Chondrocyte (in vitro differentiated cells): Measurements from ENCODE around the gene NCOA1. TPM values are rescaled to one million over a fixed set of nuclear protein-coding genes. Genes with fewer than 3 reads are reported as not detected.

ENCODE experiments used
- DNase-seq: peaks from one replicate; pipeline ENCODE4 v3.0.0; 2021; ENCODE audit warnings: mixed read lengths, low spot score
- H3K27ac Mint-ChIP-seq: one replicate; pipeline ENCODE4 v1.8.0; 2021; ENCODE audit warnings: mild to moderate bottlenecking, moderate library complexity, mixed read lengths; ENCODE audit not compliant: unreplicated experiment
- H3K27me3 Mint-ChIP-seq: 2 replicates; pipeline ENCODE4 v1.8.0; 2021; ENCODE audit warnings: low read depth, mixed read lengths
- H3K36me3 Mint-ChIP-seq: 2 replicates; pipeline ENCODE4 v1.8.0; 2021; ENCODE audit warnings: low read depth, mixed read lengths
- H3K4me1 Mint-ChIP-seq: 2 replicates; pipeline ENCODE4 v1.8.0; 2021; ENCODE audit warnings: low read depth, mild to moderate bottlenecking, mixed read lengths
- H3K4me3 Mint-ChIP-seq: one replicate; pipeline ENCODE4 v1.8.0; 2021; ENCODE audit warnings: mild to moderate bottlenecking, moderate library complexity, mixed read lengths; ENCODE audit not compliant: unreplicated experiment
- H3K9me3 Mint-ChIP-seq: 2 replicates; pipeline ENCODE4 v1.8.0; 2021; ENCODE audit warnings: low read depth, mixed read lengths
- CTCF ChIP-seq: fragments of 200-600 bp; sonication (generic); IDR thresholded peaks from 2 replicates; pipeline ENCODE4 v1.5.0; 2021; ENCODE audit warnings: antibody characterized with exemption, mild to moderate bottlenecking, moderate library complexity
- total RNA-seq: library from RNA; stranded (reverse); gene quantifications from 3 replicates; pipeline ENCODE4 v1.2.1, GENCODE V29; 2021

Gene NCOA1
- total RNA-seq, 1 donor from 2014 or later, result 20.3 TPM

GRCh38 chr2:24628746-24629145 lies 137.7 kb downstream of the NCOA1 start:
- Mint-ChIP-seq H3K4me3 (no peak overlapping the region), H3K9me3 (no peaks in the 10 kb centered on the region), H3K36me3 (no peaks in the 10 kb centered on the region), H3K4me1 (no peaks in the 10 kb centered on the region), H3K27me3 (no peaks in the 10 kb centered on the region), H3K27ac (no peak overlapping the region)
- TF ChIP-seq CTCF, result no peak
- no peak for DNase-seq

GRCh38 chr2:24632172-24632571 lies 141.1 kb downstream of the NCOA1 start:
- no peak for DNase-seq
- Mint-ChIP-seq H3K27me3 (no peaks in the 10 kb centered on the region), H3K27ac (no peak overlapping the region), H3K4me1 (no peaks in the 10 kb centered on the region), H3K4me3 (no peak overlapping the region), H3K36me3 (peaks cover 1% of the 10 kb centered on the region), H3K9me3 (no peaks in the 10 kb centered on the region)
- TF ChIP-seq CTCF, result no peak

GRCh38 chr2:24635181-24635580 lies 144.1 kb downstream of the NCOA1 start:
- H3K27ac Mint-ChIP-seq, result no peak overlapping the region
- no peaks in the 10 kb centered on the region for H3K4me1 Mint-ChIP-seq
- H3K36me3 Mint-ChIP-seq, result peaks cover 1% of the 10 kb centered on the region
- no peak for TF ChIP-seq CTCF
- DNase-seq, result no peak
- H3K4me3 Mint-ChIP-seq, result no peak overlapping the region
- H3K9me3 Mint-ChIP-seq, result peaks cover 8% of the 10 kb centered on the region
- H3K27me3 Mint-ChIP-seq, result no peaks in the 10 kb centered on the region

GRCh38 chr2:24638568-24638967 lies 147.5 kb downstream of the NCOA1 start:
- no peaks in the 10 kb centered on the region for H3K4me1 Mint-ChIP-seq

GRCh38 chr2:24642351-24642750 lies 151.3 kb downstream of the NCOA1 start:
- no peak overlapping the region for H3K4me3 Mint-ChIP-seq
- peaks cover 8% of the 10 kb centered on the region for H3K9me3 Mint-ChIP-seq
- H3K36me3 Mint-ChIP-seq, result no peaks in the 10 kb centered on the region
- DNase-seq, result no peak
- H3K27ac Mint-ChIP-seq, result no peak overlapping the region
- no peaks in the 10 kb centered on the region for H3K4me1 Mint-ChIP-seq
- no peaks in the 10 kb centered on the region for H3K27me3 Mint-ChIP-seq
- no peak for TF ChIP-seq CTCF

More at GRCh38 chr2:24638568-24638967, 147.5 kb downstream of the NCOA1 start:
- no peak for DNase-seq
- TF ChIP-seq CTCF, result no peak
- Mint-ChIP-seq H3K9me3 (peaks cover 8% of the 10 kb centered on the region), H3K27ac (no peak overlapping the region), H3K36me3 (peaks cover 1% of the 10 kb centered on the region), H3K4me3 (no peak overlapping the region), H3K27me3 (no peaks in the 10 kb centered on the region)
